ENCODE data around the gene AFAP1. TPM values are rescaled to one million over a fixed set of nuclear protein-coding genes. Genes with fewer than 3 reads are reported as not detected.
A peak's percentile ranks its signal among the peaks of the same experiment; 100 is the strongest.

AFAP1 gene
- total and polyA plus RNA-seq, 12 donors = 2.9 to 8.9 (median 5.8) TPM

- H3K9me3 ChIP-seq = no peaks in the 10 kb centered on the region
- no peak overlapping the region for H3K27ac ChIP-seq
- H3K27me3 ChIP-seq = no peaks in the 10 kb centered on the region
- no peak for TF ChIP-seq CTCF (IDR thresholded peaks at IDR 0.05)
- 81 to 88% methylated on average over 37 of the region's 37 CpGs for whole genome bisulfite sequencing, 2 donors
- intact Hi-C loops (cut with DNase I) = loop anchor here in 1 of 10 donors (5.0 kb wide), 1 partner anchor 34 kb away; no protein-coding TSS in a partner anchor
- no peak for ATAC-seq
- H3K36me3 ChIP-seq = no peaks in the 10 kb centered on the region
- DNase-seq = no peak
- H3K4me3 ChIP-seq = no peak overlapping the region
- peaks cover 23 to 58% (median 41%) of the 10 kb centered on the region in 9 donors for H3K4me1 ChIP-seq
Observed at GRCh38 chr4:7966281-7967062, 26.8 kb upstream of the AFAP1 start.

GRCh38 chr4:7964890-7965662, 25.4 kb upstream of the AFAP1 start:
- intact Hi-C loops (cut with DNase I) = loop anchor here in 1 of 10 donors (5.0 kb wide), 1 partner anchor 33 kb away; no protein-coding TSS in a partner anchor
- no peak overlapping the region for H3K4me3 ChIP-seq
- H3K27ac ChIP-seq = peak overlapping the region in 5 of 10 donors; percentile 25 to 71 (median 49)
- ATAC-seq (peak in 7 of 8 donors; percentile 28 to 65 (median 41)), DNase-seq (peak; percentile 41 to 51)
- H3K27me3 ChIP-seq = no peaks in the 10 kb centered on the region
- WGBS, 2 donors = 61 to 67% methylated on average over 23 of the region's 23 CpGs
- no peaks in the 10 kb centered on the region for H3K9me3 ChIP-seq
- no peaks in the 10 kb centered on the region for H3K36me3 ChIP-seq
- TF ChIP-seq CTCF (IDR thresholded peaks at IDR 0.05) = no peak
- peaks cover 17 to 56% (median 34%) of the 10 kb centered on the region in 9 donors for H3K4me1 ChIP-seq

- no peak for DNase-seq
- no peaks in the 10 kb centered on the region for H3K27me3 ChIP-seq
- WGBS, 2 donors = 87 to 90% methylated on average over 5 of the region's 5 CpGs
- TF ChIP-seq CTCF (IDR thresholded peaks at IDR 0.05) = no peak
- peaks cover 13 to 51% (median 29%) of the 10 kb centered on the region in 9 donors for H3K4me1 ChIP-seq
- H3K4me3 ChIP-seq = no peak overlapping the region
- no peak for ATAC-seq
- H3K9me3 ChIP-seq = no peaks in the 10 kb centered on the region
- no peaks in the 10 kb centered on the region for H3K36me3 ChIP-seq
- peak overlapping the region in 3 of 10 donors; percentile 35 to 71 (median 49) for H3K27ac ChIP-seq
- intact Hi-C loops (cut with DNase I) = no loop called here
Observed at GRCh38 chr4:7964459-7964858, 24.8 kb upstream of the AFAP1 start.

GRCh38 chr4:7963691-7964090, 24.0 kb upstream of the AFAP1 start:
- Histone ChIP-seq H3K36me3 (no peaks in the 10 kb centered on the region), H3K27ac (no peak overlapping the region), H3K27me3 (no peaks in the 10 kb centered on the region), H3K4me3 (no peak overlapping the region), H3K9me3 (no peaks in the 10 kb centered on the region), H3K4me1 (peaks cover 6 to 44% (median 21%) of the 10 kb centered on the region in 9 donors)
- 97% methylated on average over 12 of the region's 12 CpGs for WGBS, 2 donors
- no peak for TF ChIP-seq CTCF (IDR thresholded peaks at IDR 0.05)
- intact Hi-C loops (cut with DNase I) = no loop called here
- DNase-seq (no peak), ATAC-seq (no peak)
